ENCODE data around the gene EEF1AKMT4. TPM values are rescaled to one million over a fixed set of nuclear protein-coding genes. Genes with fewer than 3 reads are reported as not detected.

The EEF1AKMT4 gene
- total RNA-seq, 4 donors from 2014 or later: 5.7 to 14.6 (median 8.5) TPM

- Histone ChIP-seq H3K36me3 (peaks cover 0 to under 1% of the 10 kb centered on the region in 2 donors), H3K4me1 (no peaks in the 10 kb centered on the region), H3K27ac (no peak overlapping the region), H3K9me3 (no peaks in the 10 kb centered on the region), H3K27me3 (peaks cover 0 to 3% (median 3%) of the 10 kb centered on the region in 3 donors), H3K4me3 (no peak overlapping the region)
- DNase-seq (no peak), ATAC-seq (no peak)
- intact Hi-C loops (cut with DNase I; ENCODE audit: low total_unique reads) (no loop called here), in situ Hi-C loops (cut with MboI; ENCODE audit: low sequenced_read_pairs in 4 of 4) (loop anchor here in 2 of 4 donors (25.0 kb wide), 2 partner anchors 100 to 350 kb away; partner anchors contain the start of genes EIF2B5 (in 1 of the 2) and PARL (in 1 of the 2))
- TF ChIP-seq CTCF (IDR thresholded peaks at IDR 0.05 in 4 of 5, conservative IDR thresholded peaks at IDR 0.05 in 1 of 5) (no peak), POLR2A (IDR thresholded peaks at IDR 0.05) (no peak)
These were observed 12.3 kb upstream of the EEF1AKMT4 start for GRCh38 chr3:184237211-184237610.

GRCh38 chr3:184237807-184238206, 11.7 kb upstream of the EEF1AKMT4 start:
- H3K36me3 ChIP-seq: peaks cover 0 to 7% of the 10 kb centered on the region in 2 donors
- in situ Hi-C loops (cut with MboI; ENCODE audit: low sequenced_read_pairs in 4 of 4): loop anchor here in 2 of 4 donors (25.0 kb wide), 2 partner anchors 101 to 351 kb away; partner anchors contain the start of genes EIF2B5 (in 1 of the 2) and PARL (in 1 of the 2)
- ATAC-seq (no peak), DNase-seq (no peak)
- no peak overlapping the region for H3K27ac ChIP-seq
- intact Hi-C loops (cut with DNase I; ENCODE audit: low total_unique reads): no loop called here
- no peaks in the 10 kb centered on the region for H3K4me1 ChIP-seq
- H3K4me3 ChIP-seq: no peak overlapping the region
- H3K27me3 ChIP-seq: no peaks in the 10 kb centered on the region
- no peaks in the 10 kb centered on the region for H3K9me3 ChIP-seq
- no peak for TF ChIP-seq POLR2A (IDR thresholded peaks at IDR 0.05)
- TF ChIP-seq CTCF (IDR thresholded peaks at IDR 0.05 in 4 of 5, conservative IDR thresholded peaks at IDR 0.05 in 1 of 5): no peak

- in situ Hi-C loops (cut with MboI; ENCODE audit: low sequenced_read_pairs in 4 of 4) (loop anchor here in 2 of 4 donors (25.0 kb wide), 2 partner anchors 101 to 351 kb away; partner anchors contain the start of genes EIF2B5 (in 1 of the 2) and PARL (in 1 of the 2)), intact Hi-C loops (cut with DNase I; ENCODE audit: low total_unique reads) (no loop called here)
- TF ChIP-seq POLR2A (IDR thresholded peaks at IDR 0.05) (no peak), CTCF (IDR thresholded peaks at IDR 0.05 in 4 of 5, conservative IDR thresholded peaks at IDR 0.05 in 1 of 5) (no peak)
These were observed 11.1 kb upstream of the EEF1AKMT4 start for GRCh38 chr3:184238246-184238818.

GRCh38 chr3:184239221-184239620, 10.3 kb upstream of the EEF1AKMT4 start:
- no peak for ATAC-seq
- intact Hi-C loops (cut with DNase I; ENCODE audit: low total_unique reads) (no loop called here), in situ Hi-C loops (cut with MboI; ENCODE audit: low sequenced_read_pairs in 4 of 4) (loop anchor here in 2 of 4 donors (25.0 kb wide), 2 partner anchors 102 to 352 kb away; partner anchors contain the start of genes EIF2B5 (in 1 of the 2) and PARL (in 1 of the 2))
- Histone ChIP-seq H3K36me3 (peaks cover 0 to 21% of the 10 kb centered on the region in 2 donors), H3K4me1 (no peaks in the 10 kb centered on the region), H3K27ac (no peak overlapping the region), H3K9me3 (no peaks in the 10 kb centered on the region), H3K4me3 (no peak overlapping the region), H3K27me3 (no peaks in the 10 kb centered on the region)
- DNase-seq: no peak
- TF ChIP-seq POLR2A (IDR thresholded peaks at IDR 0.05): no peak
- no peak for TF ChIP-seq CTCF (IDR thresholded peaks at IDR 0.05 in 4 of 5, conservative IDR thresholded peaks at IDR 0.05 in 1 of 5)

More at GRCh38 chr3:184238246-184238818, 11.1 kb upstream of the EEF1AKMT4 start:
- ATAC-seq (no peak), DNase-seq (no peak)
- Histone ChIP-seq H3K27ac (no peak overlapping the region), H3K4me3 (no peak overlapping the region), H3K9me3 (no peaks in the 10 kb centered on the region), H3K27me3 (no peaks in the 10 kb centered on the region), H3K4me1 (no peaks in the 10 kb centered on the region), H3K36me3 (peaks cover 0 to 12% of the 10 kb centered on the region in 2 donors)

Data from gastrocnemius medialis (tissue), 4 donors.